Gastrocnemius medialis (tissue), 4 donors: Measurements from ENCODE around the gene C2CD4C.

Experiments used
- CTCF ChIP-seq, 5 experiments: fragments of 450-650 bp in 3 of 5; fragments of 200-600 bp in 2 of 5; sonication (generic) in 2 of 5; IDR thresholded peaks in 4 of 5; conservative IDR thresholded peaks in 1 of 5; 1 replicate in 4 of 5; 2 replicates in 1 of 5; pipeline ENCODE4 v1.5.1; 2016 to 2019; ENCODE audit warnings: antibody characterized with exemption in 5 of 5, mild to moderate bottlenecking in 3 of 5, moderate library complexity in 3 of 5
- POLR2A ChIP-seq, 2 donors: fragments of 450-650 bp; IDR thresholded peaks; one replicate each; pipeline ENCODE4 v1.6.1; 2017; ENCODE audit warnings: antibody characterized with exemption in 2 of 2, mild to moderate bottlenecking in 2 of 2, moderate library complexity in 2 of 2

- TF ChIP-seq CTCF (IDR thresholded peaks at IDR 0.05 in 4 of 5, conservative IDR thresholded peaks at IDR 0.05 in 1 of 5) (no peak), POLR2A (IDR thresholded peaks at IDR 0.05) (no peak)
These were observed 17.1 kb downstream of the C2CD4C start for GRCh38 chr19:391726-392374.
